ENCODE data around the gene ATP6V0A1.
"Not testable (repeated sequence)": the region's sequence is repeated elsewhere in the genome, so short reads cannot be mapped to it uniquely, and the experiment has no call there.

Gene ATP6V0A1

GRCh38 chr17:42555961-42556617, 97.4 kb downstream of the ATP6V0A1 start:
- not testable (repeated sequence) for DNase-seq (ENCODE audit: low read depth in 2 of 3, low spot score in 1 of 3)

- DNase-seq (ENCODE audit: low read depth in 2 of 3, low spot score in 1 of 3), result no peak
Observed at GRCh38 chr17:42559075-42559474, 100.4 kb downstream of the ATP6V0A1 start.

- DNase-seq (ENCODE audit: low read depth in 2 of 3, low spot score in 1 of 3), result no peak
Observed at GRCh38 chr17:42560246-42560645, 101.6 kb downstream of the ATP6V0A1 start.

GRCh38 chr17:42561897-42562387, 103.3 kb downstream of the ATP6V0A1 start, which contains the start of gene COASY:
TSS of gene COASY (plus strand) at chr17:42562148. CDS start at chr17:42562623, 475 bp downstream.
- DNase-seq (ENCODE audit: low read depth in 2 of 3, low spot score in 1 of 3), result peak; percentile 90 to 94 (median 90)

GRCh38 chr17:42562388-42563142, 103.9 kb downstream of the ATP6V0A1 start:
- no peak for DNase-seq (ENCODE audit: low read depth in 2 of 3, low spot score in 1 of 3)

GRCh38 chr17:42563143-42563509, 104.4 kb downstream of the ATP6V0A1 start:
- DNase-seq (ENCODE audit: low read depth in 2 of 3, low spot score in 1 of 3), result no peak

GRCh38 chr17:42563543-42563942, 104.9 kb downstream of the ATP6V0A1 start:
- DNase-seq (ENCODE audit: low read depth in 2 of 3, low spot score in 1 of 3), result no peak

GRCh38 chr17:42563950-42564349, 105.3 kb downstream of the ATP6V0A1 start:
- DNase-seq (ENCODE audit: low read depth in 2 of 3, low spot score in 1 of 3), result no peak

GRCh38 chr17:42564815-42565522, 106.3 kb downstream of the ATP6V0A1 start:
- DNase-seq (ENCODE audit: low read depth in 2 of 3, low spot score in 1 of 3), result no peak

- no peak for DNase-seq (ENCODE audit: low read depth in 2 of 3, low spot score in 1 of 3)
Observed at GRCh38 chr17:42565523-42566214, 107.0 kb downstream of the ATP6V0A1 start.

GRCh38 chr17:42566215-42566882, 107.7 kb downstream of the ATP6V0A1 start:
- no peak for DNase-seq (ENCODE audit: low read depth in 2 of 3, low spot score in 1 of 3)

GRCh38 chr17:42566883-42567573, 108.3 kb downstream of the ATP6V0A1 start, which contains the start of gene MLX:
TSS of gene MLX (plus strand) at chr17:42567100. CDS start at chr17:42567125, 25 bp downstream.
- DNase-seq (ENCODE audit: low read depth in 2 of 3, low spot score in 1 of 3), result peak; percentile 85 to 88 (median 85)

- no peak for DNase-seq (ENCODE audit: low read depth in 2 of 3, low spot score in 1 of 3)
Observed at GRCh38 chr17:42568341-42569111, 109.8 kb downstream of the ATP6V0A1 start.

GRCh38 chr17:42571435-42572225, 113.0 kb downstream of the ATP6V0A1 start:
- no peak for DNase-seq (ENCODE audit: low read depth in 2 of 3, low spot score in 1 of 3)
